Ramos (cell line): ENCODE results near the gene MMS19.
"Not testable (repeated sequence)": the region's sequence is repeated elsewhere in the genome, so short reads cannot be mapped to it uniquely, and the experiment has no call there.

ENCODE experiments used
- in situ Hi-C: fragments of 300-500 bp; cut with MboI; formaldehyde crosslinking; loops from one replicate; pipeline ENCODE4 v1.14.3; 2022; ENCODE audit warnings: low sequenced_read_pairs; ENCODE audit not compliant: unreplicated experiment

Gene MMS19

GRCh38 chr10:97528876-97529275, 30.7 kb upstream of the MMS19 start:
- in situ Hi-C loops = not testable (repeated sequence)

GRCh38 chr10:97525683-97526110, 27.5 kb upstream of the MMS19 start:
- in situ Hi-C loops = no loop called here

GRCh38 chr10:97525086-97525485, 26.9 kb upstream of the MMS19 start:
- in situ Hi-C loops = no loop called here

- in situ Hi-C loops = no loop called here
Observed at GRCh38 chr10:97522937-97523336, 24.7 kb upstream of the MMS19 start.

- in situ Hi-C loops = no loop called here
Observed at GRCh38 chr10:97522071-97522470, 23.8 kb upstream of the MMS19 start.

- in situ Hi-C loops = no loop called here
Observed at GRCh38 chr10:97520978-97521761, 22.9 kb upstream of the MMS19 start.

GRCh38 chr10:97520520-97520919, 22.3 kb upstream of the MMS19 start:
- in situ Hi-C loops = no loop called here

- in situ Hi-C loops = no loop called here
Observed at GRCh38 chr10:97519342-97519741, 21.1 kb upstream of the MMS19 start.

GRCh38 chr10:97518301-97519043, 20.2 kb upstream of the MMS19 start:
- in situ Hi-C loops = no loop called here

- in situ Hi-C loops = no loop called here
Observed at GRCh38 chr10:97517778-97518300, 19.6 kb upstream of the MMS19 start.

GRCh38 chr10:97517096-97517750, 19.0 kb upstream of the MMS19 start:
- in situ Hi-C loops = no loop called here

GRCh38 chr10:97515271-97515978, 17.2 kb upstream of the MMS19 start:
- in situ Hi-C loops = no loop called here

- in situ Hi-C loops = no loop called here
Observed at GRCh38 chr10:97514344-97514743, 16.1 kb upstream of the MMS19 start.

- in situ Hi-C loops = no loop called here
Observed at GRCh38 chr10:97512993-97513392, 14.8 kb upstream of the MMS19 start.

GRCh38 chr10:97511711-97512440, 13.7 kb upstream of the MMS19 start:
- in situ Hi-C loops = no loop called here

GRCh38 chr10:97510686-97511085, 12.5 kb upstream of the MMS19 start:
- in situ Hi-C loops = no loop called here

- in situ Hi-C loops = no loop called here
Observed at GRCh38 chr10:97509120-97509680, 11.0 kb upstream of the MMS19 start.

- in situ Hi-C loops = no loop called here
Observed at GRCh38 chr10:97508342-97508741, 10.1 kb upstream of the MMS19 start.
